Pancreas (tissue), 10 donors: Measurements from ENCODE around the gene CDADC1. TPM values are rescaled to one million over a fixed set of nuclear protein-coding genes. Genes with fewer than 3 reads are reported as not detected.

Experiments used
- ATAC-seq, 4 donors: fragments of 200-7000 bp; cut with Tn5 transposase; one replicate each; pipeline versions ENCODE4 v1.8.0 to v1.9.1; 2020; ENCODE audit warnings: mild to moderate bottlenecking in 4 of 4, moderate library complexity in 4 of 4
- DNase-seq, 6 donors: peaks; one replicate each; pipeline ENCODE4 v3.0.0-alpha.2; 2020
- FAIRE-seq: peaks from 2 replicates; lab custom pipeline; 2012; peaks lifted over from hg19 to GRCh38; lab: Jason Lieb, UNC
- H3K27ac ChIP-seq, 4 donors: fragments of 200-600 bp; sonication (generic); 1 replicate in 3 of 4; 2 replicates in 1 of 4; pipeline versions ENCODE4 v1.5.0 to v1.8.0; 2020
- H3K27me3 ChIP-seq, 4 donors: fragments of 200-600 bp; one replicate each; pipeline ENCODE4 v1.8.0; 2021
- H3K36me3 ChIP-seq, 3 donors: fragments of 200-600 bp; sonication (generic) in 1 of 3; one replicate each; pipeline versions ENCODE4 v1.5.0 to v1.8.0; 2020 to 2021
- H3K4me1 ChIP-seq, 3 donors: fragments of 200-600 bp; one replicate each; pipeline ENCODE4 v1.8.0; 2021
- H3K4me3 ChIP-seq, 4 donors: fragments of 200-600 bp; sonication (generic) in 2 of 4; one replicate each; pipeline versions ENCODE4 v1.5.0 to v1.8.0; 2020 to 2021
- H3K9me3 ChIP-seq, 4 donors: fragments of 200-600 bp; one replicate each; pipeline ENCODE4 v1.8.0; 2021
- CTCF ChIP-seq, 4 donors: fragments of 200-600 bp; sonication (generic) in 3 of 4; IDR thresholded peaks; one replicate each; pipeline versions ENCODE4 v1.5.0 to v1.8.0; 2021; ENCODE audit warnings: antibody characterized with exemption in 4 of 4
- WGBS, 2 donors: extraction: QIAGEN DNeasy Blood & Tissue Kit; methylation state at CpG; one replicate each; pipeline ENCODE4 v1.1.7; 2013; 5-methylcytosine and 5-hydroxymethylcytosine counted together
- intact Hi-C, 3 donors: fragments of 100-400 bp; cut with DNase I; formaldehyde crosslinking; loops; one replicate each; pipeline versions ENCODE4 v1.11.1 to v1.14.2; 2022
- polyA plus RNA-seq, 2 donors: library from polyadenylated mRNA; stranded (reverse); fragments of 200-250 nt; gene quantifications; one replicate each; pipeline ENCODE4 v1.2.3, GENCODE V29; 2013
- total RNA-seq, 6 donors: library from RNA; stranded (reverse); fragmentation: NEBNext Ultra II Directional in 4 of 6; extraction: Animal tissue kit (Norgen Biotek cat#: 25700) in 4 of 6; gene quantifications; one replicate each; pipeline versions ENCODE4 v1.2.1 to v1.2.4, GENCODE V29; 2021 to 2023
- donor health status: healthy with polysubstance abuse.
- donor health status: DM: no; HTN: no; CAD: no; lungs with moderate emphysema.
- donor health status: DM: no; HTN: no; CAD: no.
- donor health status: control.
- donor health status: control.
- donor health status: Bipolar disorder and iron deficiency.
- donor health status: DM: yes; HTN: yes; CAD: no.
- donor health status: DM: no; HTN: no; CAD: no.
- donor health status: DM: no; HTN: no; CAD: no.
- donor health status: DM: yes; HTN: yes; CAD: no.

Gene CDADC1
- total and polyA plus RNA-seq, 8 donors: 2.5 to 4.4 (median 3.5) TPM

GRCh38 chr13:49258089-49258796, 10.5 kb downstream of the CDADC1 start:
- no peaks in the 10 kb centered on the region for H3K9me3 ChIP-seq
- no peak overlapping the region for H3K4me3 ChIP-seq
- H3K4me1 ChIP-seq: no peaks in the 10 kb centered on the region
- no peak for DNase-seq
- intact Hi-C loops: no loop called here
- no peak overlapping the region for H3K27ac ChIP-seq
- FAIRE-seq: no peak
- TF ChIP-seq CTCF (IDR thresholded peaks at IDR 0.05): no peak
- 89 to 90% methylated on average over 3 of the region's 3 CpGs for WGBS, 2 donors
- no peaks in the 10 kb centered on the region for H3K27me3 ChIP-seq
- ATAC-seq: no peak
- H3K36me3 ChIP-seq: peaks cover 0 to 32% (median 5%) of the 10 kb centered on the region in 3 donors

DNA sequence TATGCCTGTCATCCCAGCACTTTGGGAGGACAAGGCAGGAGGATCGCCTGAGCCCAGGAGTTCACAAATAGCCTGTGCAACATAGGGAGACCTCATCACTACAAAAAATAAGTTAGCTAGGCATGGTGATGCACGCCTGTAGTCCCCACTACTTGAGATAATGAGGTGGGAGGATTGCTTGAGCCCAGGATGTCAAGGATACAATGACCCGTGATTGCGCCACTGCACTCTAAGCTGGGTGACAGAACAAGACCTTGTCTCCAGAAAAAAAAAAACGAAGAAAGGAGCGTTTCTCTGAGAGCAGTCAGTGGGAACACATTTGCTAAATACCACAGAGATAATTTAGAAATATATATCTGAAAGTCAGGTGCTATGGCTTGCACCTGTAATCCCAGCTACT, 11.9 kb downstream of the CDADC1 start:
- no peak for ATAC-seq
- H3K36me3 ChIP-seq: peaks cover 0 to 32% (median 5%) of the 10 kb centered on the region in 3 donors
- no peak overlapping the region for H3K27ac ChIP-seq
- H3K27me3 ChIP-seq: no peaks in the 10 kb centered on the region
- no peaks in the 10 kb centered on the region for H3K9me3 ChIP-seq
- FAIRE-seq: no peak
- H3K4me3 ChIP-seq: no peak overlapping the region
- WGBS, 2 donors: 92 to 93% methylated on average over 6 of the region's 6 CpGs
- TF ChIP-seq CTCF (IDR thresholded peaks at IDR 0.05): no peak
- intact Hi-C loops: no loop called here
- no peak for DNase-seq
- H3K4me1 ChIP-seq: no peaks in the 10 kb centered on the region

GRCh38 chr13:49262634-49263033, 14.9 kb downstream of the CDADC1 start:
- FAIRE-seq (no peak), ATAC-seq (no peak), DNase-seq (no peak)
- Histone ChIP-seq H3K4me3 (no peak overlapping the region), H3K27me3 (no peaks in the 10 kb centered on the region), H3K27ac (no peak overlapping the region), H3K36me3 (peaks cover 0 to 19% (median 5%) of the 10 kb centered on the region in 3 donors), H3K4me1 (no peaks in the 10 kb centered on the region), H3K9me3 (no peaks in the 10 kb centered on the region)
- WGBS, 2 donors: 86 to 96% methylated on average over 6 of the region's 6 CpGs
- intact Hi-C loops: no loop called here
- TF ChIP-seq CTCF (IDR thresholded peaks at IDR 0.05): no peak

DNA sequence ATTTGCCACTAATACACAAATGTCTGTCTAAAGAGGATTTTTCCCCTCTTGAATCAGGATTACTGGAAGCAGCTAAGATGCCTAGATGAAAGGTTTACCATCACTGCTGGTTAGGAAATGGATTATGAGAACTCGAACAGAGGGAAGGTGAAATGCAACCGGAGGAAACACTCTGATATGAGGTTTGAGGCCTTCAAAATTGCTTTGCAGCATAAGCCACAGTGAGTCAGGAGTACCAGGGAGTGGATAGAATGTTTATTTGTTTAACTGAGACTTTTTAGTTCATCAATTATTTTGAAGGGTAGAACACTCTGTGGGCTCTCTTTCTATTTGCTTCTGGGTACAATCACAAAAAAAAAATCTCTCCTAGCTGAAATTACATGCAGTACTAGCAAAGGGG, 18.1 kb downstream of the CDADC1 start:
- intact Hi-C loops: no loop called here
- Histone ChIP-seq H3K9me3 (no peaks in the 10 kb centered on the region), H3K27me3 (no peaks in the 10 kb centered on the region), H3K4me3 (no peak overlapping the region), H3K27ac (no peak overlapping the region), H3K36me3 (peaks cover 0 to 8% (median 6%) of the 10 kb centered on the region in 3 donors), H3K4me1 (no peaks in the 10 kb centered on the region)
- DNase-seq: no peak
- no peak for FAIRE-seq
- WGBS, 2 donors: 76 to 84% methylated on average over 2 of the region's 2 CpGs
- TF ChIP-seq CTCF (IDR thresholded peaks at IDR 0.05): no peak
- no peak for ATAC-seq

GRCh38 chr13:49271264-49271663, 23.5 kb downstream of the CDADC1 start:
- no peak for TF ChIP-seq CTCF (IDR thresholded peaks at IDR 0.05)
- DNase-seq (no peak), ATAC-seq (no peak), FAIRE-seq (no peak)
- WGBS, 2 donors: 37 to 43% methylated on average over 1 of the region's 1 CpG
- Histone ChIP-seq H3K27ac (no peak overlapping the region), H3K9me3 (no peaks in the 10 kb centered on the region), H3K4me1 (no peaks in the 10 kb centered on the region), H3K4me3 (no peak overlapping the region), H3K36me3 (peaks cover 0 to 6% (median 0%) of the 10 kb centered on the region in 3 donors), H3K27me3 (no peaks in the 10 kb centered on the region)
- intact Hi-C loops: no loop called here
